Measurements from ENCODE around the gene TLR9. TPM values are rescaled to one million over a fixed set of nuclear protein-coding genes. Genes with fewer than 3 reads are reported as not detected.
"Not testable (repeated sequence)": the region's sequence is repeated elsewhere in the genome, so short reads cannot be mapped to it uniquely, and the experiment has no call there.

The TLR9 gene
- total RNA-seq, 4 donors from 2014 or later: 0.19 to 0.61 TPM; not detected in 2

- no peak for TF ChIP-seq CTCF (IDR thresholded peaks at IDR 0.05)
- no peak for TF ChIP-seq POLR2A (IDR thresholded peaks at IDR 0.05)
- no peak for DNase-seq (ENCODE audit: low spot score in 2 of 2)
- 87 to 91% methylated on average over 5 of the region's 5 CpGs for WGBS, 2 donors
- no peak overlapping the region for H3K4me3 ChIP-seq (ENCODE audit: low read depth, poor library complexity, severe bottlenecking)
- intact Hi-C loops (cut with DNase I; ENCODE audit: low total_unique reads): no loop called here
Measured at GRCh38 chr3:52182196-52182595, 43.2 kb downstream of the TLR9 start.

GRCh38 chr3:52181543-52181942 lies 43.9 kb downstream of the TLR9 start:
- no peak overlapping the region for H3K4me3 ChIP-seq (ENCODE audit: low read depth, poor library complexity, severe bottlenecking)
- DNase-seq (ENCODE audit: low spot score in 2 of 2): no peak
- WGBS, 2 donors: 50 to 61% methylated on average over 4 of the region's 4 CpGs
- intact Hi-C loops (cut with DNase I; ENCODE audit: low total_unique reads): no loop called here
- no peak for TF ChIP-seq CTCF (IDR thresholded peaks at IDR 0.05)
- no peak for TF ChIP-seq POLR2A (IDR thresholded peaks at IDR 0.05)

DNA sequence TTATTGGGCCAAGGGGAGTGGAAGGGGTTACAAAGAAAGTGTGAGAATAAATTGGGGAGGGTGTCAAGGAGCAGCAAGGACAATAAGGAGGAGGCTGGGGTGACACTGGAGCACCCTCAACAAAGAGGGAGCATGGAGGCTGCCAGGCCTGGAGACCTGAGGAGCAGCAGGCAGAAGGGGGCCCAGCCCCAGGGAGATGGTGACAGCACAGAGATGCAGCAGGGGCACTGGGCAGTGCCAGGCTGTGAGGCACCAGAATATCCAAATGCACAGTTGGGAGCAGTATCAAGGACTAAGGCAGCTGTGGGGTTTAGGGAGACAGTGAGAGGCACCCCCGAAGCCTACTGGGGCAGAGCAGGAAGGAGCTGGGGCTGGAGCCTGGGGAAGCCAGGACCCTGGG lies 46.9 kb downstream of the TLR9 start:
- intact Hi-C loops (cut with DNase I; ENCODE audit: low total_unique reads): no loop called here
- DNase-seq (ENCODE audit: low spot score in 2 of 2): no peak
- no peak overlapping the region for H3K4me3 ChIP-seq (ENCODE audit: low read depth, poor library complexity, severe bottlenecking)
- TF ChIP-seq POLR2A (IDR thresholded peaks at IDR 0.05) (no peak), CTCF (IDR thresholded peaks at IDR 0.05) (no peak)
- WGBS, 2 donors: 94 to 100% methylated on average over 1 of the region's 1 CpG

DNA sequence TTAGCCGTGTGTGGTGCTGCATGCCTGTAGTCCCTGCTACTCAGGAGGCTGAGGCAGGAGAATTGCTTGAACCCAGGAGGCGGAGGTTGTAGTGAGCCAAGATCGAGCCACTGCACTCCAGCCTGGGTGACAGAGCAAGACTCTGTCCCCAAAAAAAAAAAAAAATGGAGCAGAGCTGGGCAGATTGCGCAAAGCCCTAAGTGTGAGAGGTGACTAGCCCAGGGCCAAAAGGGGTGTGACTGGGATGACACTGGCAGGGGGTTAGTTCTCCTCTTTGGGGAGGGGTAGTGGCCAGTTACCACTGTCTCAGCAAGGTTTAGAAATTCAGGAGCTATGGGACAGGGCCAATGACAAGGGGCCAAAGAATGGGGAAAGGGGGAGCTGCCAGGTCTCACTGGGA lies 47.3 kb downstream of the TLR9 start:
- intact Hi-C loops (cut with DNase I; ENCODE audit: low total_unique reads); H3K4me3 ChIP-seq (ENCODE audit: low read depth, poor library complexity, severe bottlenecking); DNase-seq (ENCODE audit: low spot score in 2 of 2): not testable (repeated sequence)
- WGBS, 2 donors: 84 to 92% methylated on average over 4 of the region's 4 CpGs

GRCh38 chr3:52177701-52178042 lies 47.8 kb downstream of the TLR9 start:
- TF ChIP-seq CTCF (IDR thresholded peaks at IDR 0.05): no peak
- TF ChIP-seq POLR2A (IDR thresholded peaks at IDR 0.05): no peak
- WGBS, 2 donors: 82 to 86% methylated on average over 5 of the region's 5 CpGs
- no peak for DNase-seq (ENCODE audit: low spot score in 2 of 2)

GRCh38 chr3:52176951-52177700 lies 48.3 kb downstream of the TLR9 start:
- no peak for TF ChIP-seq CTCF (IDR thresholded peaks at IDR 0.05)
- TF ChIP-seq POLR2A (IDR thresholded peaks at IDR 0.05): no peak
- H3K4me3 ChIP-seq (ENCODE audit: low read depth, poor library complexity, severe bottlenecking): no peak overlapping the region
- intact Hi-C loops (cut with DNase I; ENCODE audit: low total_unique reads): no loop called here
- WGBS, 2 donors: 45 to 59% methylated on average over 14 to 15 of the region's 15 CpGs
- DNase-seq (ENCODE audit: low spot score in 2 of 2): no peak

More at GRCh38 chr3:52177701-52178042, 47.8 kb downstream of the TLR9 start:
- no peak overlapping the region for H3K4me3 ChIP-seq (ENCODE audit: low read depth, poor library complexity, severe bottlenecking)
- intact Hi-C loops (cut with DNase I; ENCODE audit: low total_unique reads): no loop called here

Measured in lower leg skin (tissue), 4 donors.